ENCODE measurements around the gene ZBED2.
A peak's percentile ranks its signal among the peaks of the same experiment; 100 is the strongest.

ZBED2 gene

GRCh38 chr3:111601810-111602209, 6.7 kb upstream of the ZBED2 start:
- no peak for DNase-seq

DNA sequence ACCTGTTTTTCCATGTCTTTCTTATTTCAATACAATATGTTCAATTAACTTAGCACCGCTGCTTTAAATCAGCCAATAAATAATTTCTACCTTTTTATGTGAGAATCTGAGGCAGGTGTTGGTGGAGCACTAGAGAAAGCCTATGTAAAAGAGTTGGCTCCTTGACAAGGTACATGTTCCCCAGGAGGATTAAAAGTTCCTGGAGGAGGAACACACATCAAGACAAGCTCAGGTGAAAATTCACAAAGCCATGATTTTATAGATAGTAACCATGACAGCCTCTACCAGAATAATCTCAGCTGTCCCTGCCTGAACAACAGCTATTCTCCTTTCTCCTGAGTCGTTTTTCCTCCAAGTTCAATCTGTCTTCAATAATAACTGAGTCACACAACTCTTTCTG, 3.4 kb upstream of the ZBED2 start:
- DNase-seq = no peak

DNA sequence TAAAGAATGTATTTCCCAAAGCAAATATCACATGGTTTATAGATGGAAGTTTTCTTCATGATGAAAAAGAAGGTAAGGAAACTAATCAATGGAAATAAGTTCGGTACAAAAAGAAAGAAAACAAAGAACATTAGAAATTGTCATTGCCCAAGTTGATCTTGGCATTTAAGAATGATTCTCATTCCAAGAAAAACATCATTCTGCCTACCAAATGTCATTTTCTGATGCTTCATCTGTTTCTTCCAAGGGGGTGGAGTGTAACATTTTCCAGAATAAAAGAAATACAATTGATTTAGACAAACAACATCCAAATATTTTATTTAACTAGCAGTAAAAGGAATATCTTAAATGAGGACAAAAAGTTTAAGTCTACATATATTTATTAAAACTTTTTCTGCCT, 3.0 kb upstream of the ZBED2 start:
- no peak for DNase-seq

GRCh38 chr3:111596328-111596727, 1.2 kb upstream of the ZBED2 start:
- DNase-seq = no peak

DNA sequence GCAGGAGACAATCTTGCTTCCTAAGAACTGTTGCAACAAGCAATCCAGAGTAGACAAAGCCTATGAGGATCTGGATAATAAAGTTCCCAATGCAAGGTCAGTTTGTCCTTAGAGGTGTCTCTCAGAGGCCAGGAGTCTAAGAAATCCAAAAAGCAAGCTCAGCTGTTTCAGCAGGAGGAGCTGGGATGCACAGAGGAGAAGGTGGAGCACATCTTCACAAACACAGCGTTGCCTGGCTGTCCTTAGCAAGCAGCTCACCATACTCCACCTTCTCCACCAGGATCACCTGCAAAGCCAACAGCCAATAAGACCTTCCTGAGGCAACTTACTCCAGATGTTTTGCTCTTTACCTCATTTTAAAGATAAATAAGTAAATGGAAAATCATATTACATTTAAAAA, 365 bp downstream of the ZBED2 start:
- no peak for DNase-seq

DNA sequence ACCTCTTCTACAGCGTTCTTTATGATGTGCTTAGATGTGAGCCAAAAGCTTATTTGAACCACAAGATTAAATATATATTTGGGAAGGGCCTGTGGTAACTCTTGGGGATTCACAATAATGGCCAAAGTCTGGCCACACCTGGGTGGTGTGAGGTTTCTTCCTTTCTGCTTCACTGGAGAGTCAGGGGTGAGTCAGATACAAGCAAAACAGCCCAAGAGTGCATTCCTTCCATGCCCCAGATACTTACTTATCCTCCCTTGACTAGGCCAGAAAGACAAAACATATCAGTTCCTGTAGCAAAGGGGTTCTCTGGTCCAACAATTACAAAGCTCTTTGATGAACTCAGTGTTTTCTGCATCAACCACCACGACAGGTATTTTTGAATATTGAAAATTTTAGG, 941 bp downstream of the ZBED2 start:
- DNase-seq = no peak

- no peak for DNase-seq
Measured at GRCh38 chr3:111593666-111594065, 1.5 kb downstream of the ZBED2 start.

DNA sequence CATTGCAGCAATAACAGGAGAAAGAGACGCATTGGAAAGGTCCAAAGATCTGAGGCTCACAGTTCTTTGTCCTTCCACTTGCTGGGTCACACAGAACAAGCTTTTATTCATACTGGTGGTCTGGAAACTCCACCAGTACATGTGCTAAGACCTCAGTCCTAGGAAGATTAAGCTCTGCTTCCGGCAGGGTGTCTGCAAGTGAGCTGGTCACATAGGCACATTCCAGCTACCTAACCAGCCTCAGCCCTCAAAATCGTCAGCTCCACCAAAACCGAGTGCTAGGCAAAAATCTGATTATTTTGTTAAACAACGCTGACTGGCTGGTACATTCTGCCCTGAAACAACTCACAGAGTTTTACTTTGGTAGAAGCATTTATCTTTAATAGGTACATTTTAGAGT, 2.2 kb downstream of the ZBED2 start:
- no peak for DNase-seq

DNA sequence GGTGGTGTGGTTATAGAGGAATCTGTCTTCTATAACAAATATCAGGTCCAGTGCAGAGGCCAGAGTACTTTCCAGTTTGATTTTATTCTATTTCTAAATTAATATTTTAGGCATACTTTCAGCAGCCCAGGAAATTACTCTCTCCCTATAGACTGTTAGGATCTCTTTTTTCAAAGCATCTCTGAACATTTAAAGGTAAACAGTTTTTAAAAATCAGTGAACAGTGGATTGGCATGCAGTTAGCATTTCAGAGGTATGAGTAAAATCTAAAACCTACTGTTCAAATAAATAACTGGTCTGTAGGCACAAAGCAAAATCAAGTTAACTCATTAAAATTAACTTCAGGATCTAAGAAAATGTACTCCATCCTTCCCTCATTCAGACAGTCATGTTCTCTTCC, 3.0 kb downstream of the ZBED2 start:
- no peak for DNase-seq

DNA sequence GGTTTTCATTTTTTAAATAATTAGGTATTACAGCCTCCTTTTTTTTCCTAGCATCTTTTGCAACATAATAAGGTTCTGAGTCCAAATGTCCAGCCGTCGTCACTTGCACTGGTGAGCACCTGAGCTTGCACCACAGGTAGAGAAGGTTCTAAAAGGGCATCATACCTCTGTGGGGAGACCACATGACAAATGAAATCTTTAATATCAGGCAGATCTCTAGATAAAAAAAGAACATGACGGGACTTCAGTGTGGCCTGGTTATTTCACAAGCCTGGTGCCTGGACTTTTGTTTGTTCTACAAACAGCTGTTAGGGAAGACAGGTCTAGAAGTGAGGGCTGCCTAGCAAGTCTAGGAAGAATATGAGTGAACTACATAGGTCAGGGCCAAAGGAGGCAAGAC, 3.6 kb downstream of the ZBED2 start:
- DNase-seq = no peak

- DNase-seq = no peak
Measured at GRCh38 chr3:111590143-111590491, 5.0 kb downstream of the ZBED2 start.

DNA sequence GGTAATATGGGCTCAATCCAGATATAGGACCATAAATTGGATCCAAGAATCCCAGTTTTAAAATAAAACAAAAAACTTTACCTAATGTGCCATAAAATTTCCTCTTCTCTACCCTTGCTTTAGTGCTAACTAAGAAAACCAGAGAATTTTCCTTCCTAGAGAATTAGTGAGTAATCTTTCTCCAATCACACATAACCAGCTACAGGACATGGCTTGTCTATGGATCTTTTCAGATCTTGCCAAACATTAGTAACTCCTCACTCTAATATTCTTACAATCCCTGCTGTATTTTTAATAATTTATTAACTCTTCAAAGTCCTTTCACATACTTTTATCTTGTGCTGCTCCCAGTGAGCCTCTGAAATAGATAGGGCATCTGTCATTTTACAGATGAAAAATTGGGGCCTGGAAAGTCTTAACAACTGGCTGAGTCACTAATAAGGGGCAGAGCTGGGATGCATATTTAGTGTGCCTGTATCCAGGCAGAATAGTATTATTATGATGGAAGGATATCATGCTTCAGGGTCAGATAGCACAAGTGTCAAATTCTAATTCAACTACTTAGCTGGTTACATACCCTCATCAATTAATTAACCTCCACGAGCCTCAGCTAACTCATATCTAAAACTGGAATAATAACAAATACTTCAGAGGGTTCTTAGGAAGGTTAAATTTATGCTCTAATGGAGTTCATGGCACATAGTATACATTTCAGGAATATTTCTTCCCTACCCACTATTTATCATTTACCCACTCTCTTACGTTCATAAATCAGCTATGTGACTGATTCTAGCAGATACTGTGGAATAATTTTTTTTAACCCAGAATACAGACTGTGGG, 5.6 kb downstream of the ZBED2 start:
- no peak for DNase-seq

DNA sequence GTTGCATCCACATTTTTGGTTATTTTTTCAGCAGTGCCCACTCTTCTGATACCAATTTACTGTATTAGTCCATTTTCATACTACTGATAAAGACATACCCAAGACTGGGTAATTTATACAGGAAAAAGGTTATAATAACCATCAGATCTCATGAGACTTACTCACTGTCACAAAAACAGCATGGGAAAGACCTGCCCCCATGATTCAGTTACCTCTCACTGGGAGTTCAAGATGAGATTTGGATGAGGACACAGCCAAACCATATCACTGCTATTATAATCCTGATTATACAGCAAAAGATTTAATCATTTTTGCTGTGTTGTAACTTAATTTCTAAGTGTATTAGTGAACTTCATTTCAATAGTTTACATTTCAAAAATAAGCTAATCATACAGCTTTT, 6.6 kb downstream of the ZBED2 start:
- no peak for DNase-seq

- no peak for DNase-seq
Measured at GRCh38 chr3:111585217-111585616, 9.9 kb downstream of the ZBED2 start.

DNA sequence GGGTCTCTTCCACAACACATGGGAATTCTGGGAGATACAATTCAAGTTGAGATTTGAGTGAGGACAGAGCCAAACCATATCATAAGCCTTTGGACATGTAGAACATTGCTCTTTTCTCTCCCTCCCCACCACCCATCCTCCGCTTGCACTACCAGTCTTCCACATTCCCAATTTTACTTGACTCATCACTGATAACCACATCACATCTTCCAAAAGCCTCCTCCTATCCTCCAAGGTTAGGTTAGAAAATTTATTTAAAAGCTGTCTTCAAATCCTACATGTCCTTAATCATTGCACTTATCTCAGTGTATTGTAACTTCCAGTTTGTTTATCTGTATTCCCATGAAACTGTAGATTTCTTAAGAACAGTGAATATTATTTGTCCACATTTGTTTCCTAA, 10.4 kb downstream of the ZBED2 start:
- DNase-seq = no peak

DNA sequence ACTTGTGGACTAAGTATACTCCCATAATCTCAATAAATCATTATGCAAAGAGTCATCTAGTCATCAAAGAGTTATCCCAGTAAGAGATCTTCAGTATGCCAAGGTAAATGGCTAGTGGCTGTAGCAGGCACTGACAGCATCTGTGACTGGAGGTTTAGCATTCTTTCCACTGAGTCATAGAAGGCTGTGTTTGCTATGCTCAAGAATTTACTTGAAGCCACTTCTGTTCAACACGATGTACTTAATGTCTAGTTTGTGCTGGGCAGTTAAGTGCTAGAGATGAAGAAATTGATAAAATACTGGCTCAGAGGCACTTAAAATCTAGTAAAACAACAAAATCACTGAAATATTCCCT, 13.0 kb downstream of the ZBED2 start:
- no peak for DNase-seq

GRCh38 chr3:111581403-111582119, 13.6 kb downstream of the ZBED2 start:
- DNase-seq = no peak

DNA sequence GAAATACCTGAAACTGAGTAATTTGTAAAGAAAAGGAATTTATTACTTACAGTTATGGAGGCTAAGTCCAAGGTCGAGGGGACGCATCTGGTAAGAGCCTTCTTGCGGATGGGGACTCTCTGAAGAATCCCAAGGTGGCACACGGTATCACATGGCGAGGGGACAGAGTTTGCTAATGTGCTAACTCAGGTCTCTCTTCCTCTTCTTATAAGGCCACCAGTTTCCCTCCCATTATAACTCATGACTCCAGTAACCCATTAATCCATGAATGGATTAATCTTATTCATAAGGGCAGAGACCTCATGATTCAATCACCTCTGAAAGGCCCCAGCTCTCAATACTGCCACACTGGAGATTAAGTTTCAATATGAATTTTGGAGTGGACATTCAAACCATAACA, 15.7 kb downstream of the ZBED2 start:
- DNase-seq = no peak

DNA sequence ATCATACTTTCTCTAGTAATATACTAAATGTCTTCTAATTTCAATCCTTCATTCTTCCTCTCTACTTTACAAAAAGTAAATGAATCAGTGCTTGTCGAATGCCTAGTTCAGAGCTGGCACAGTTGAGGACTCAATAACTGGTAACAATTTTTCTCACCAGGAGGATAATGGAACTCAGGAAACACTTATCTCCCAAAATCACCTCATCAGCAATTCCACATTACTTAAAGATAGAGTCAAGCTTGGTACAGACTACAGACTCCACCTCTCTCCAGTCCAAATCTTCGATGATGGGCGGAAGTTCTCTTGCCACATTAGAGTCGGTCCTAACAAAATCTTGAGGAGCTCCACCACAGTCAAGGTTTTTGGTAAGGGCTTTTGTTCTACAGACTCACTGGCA, 16.3 kb downstream of the ZBED2 start:
- no peak for DNase-seq

- DNase-seq = peak; percentile 1 to 23
Measured at GRCh38 chr3:111577798-111578685, 17.1 kb downstream of the ZBED2 start.

- no peak for DNase-seq
Measured at GRCh38 chr3:111577113-111577512, 18.0 kb downstream of the ZBED2 start.

DNA sequence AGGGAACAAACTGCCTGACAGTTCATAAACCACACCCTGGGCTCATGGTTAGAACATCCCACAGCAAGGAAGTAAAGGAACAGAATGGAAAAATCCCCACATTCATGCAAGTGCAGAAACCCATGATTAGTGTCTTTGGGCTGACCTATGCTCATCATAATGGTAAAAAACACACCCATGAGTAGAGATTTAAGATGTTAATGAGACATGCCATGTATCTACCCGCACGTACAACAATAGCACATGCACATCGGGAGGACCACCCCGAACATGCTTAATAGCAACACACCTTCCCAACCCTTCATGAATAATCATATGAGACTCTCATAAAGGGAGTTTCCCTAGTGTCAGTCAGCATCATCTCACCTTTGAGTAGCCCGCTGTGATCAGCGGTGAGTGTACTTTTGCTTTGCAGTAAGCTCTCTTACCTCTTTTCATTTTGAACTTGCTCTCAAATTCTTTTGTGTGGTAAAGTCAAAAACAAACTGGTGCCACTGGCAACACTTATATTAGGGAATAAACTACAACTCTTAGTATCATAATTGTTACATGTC, 23.2 kb downstream of the ZBED2 start:
- no peak for DNase-seq

GRCh38 chr3:111571282-111571681, 23.9 kb downstream of the ZBED2 start:
- DNase-seq = no peak

Data from NCI-H524 (cell line).